NCI-H774 (cell line): Measurements from ENCODE around the gene RELN.

Experiments
- DNase-seq: peaks from one replicate; lab custom pipeline; 2025; lab: John Stamatoyannopoulos, UW

The RELN gene

GRCh38 chr7:103894656-103895596 is 94.5 kb downstream of the RELN start:
- DNase-seq, result no peak

DNA sequence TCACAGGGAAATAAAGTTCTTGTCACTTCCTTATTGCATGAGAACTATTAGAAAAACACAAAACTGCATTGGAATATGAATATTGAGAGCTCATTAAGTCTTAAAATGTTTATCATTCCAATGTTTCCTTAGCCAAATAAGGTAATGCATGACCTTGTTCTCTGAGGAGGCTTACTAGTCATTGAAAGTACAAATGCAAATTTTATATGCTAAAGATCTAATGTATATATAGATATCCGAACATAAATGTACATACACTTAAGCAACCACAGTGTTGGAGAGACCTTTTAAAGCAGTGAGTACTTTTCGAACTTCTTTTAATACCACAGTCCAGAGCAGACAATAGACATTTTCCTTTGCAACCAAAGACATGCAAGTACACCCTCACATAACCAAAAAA is 96.1 kb downstream of the RELN start:
- DNase-seq, result no peak

- DNase-seq, result no peak
Observed at GRCh38 chr7:103889451-103889850, 100.0 kb downstream of the RELN start.

DNA sequence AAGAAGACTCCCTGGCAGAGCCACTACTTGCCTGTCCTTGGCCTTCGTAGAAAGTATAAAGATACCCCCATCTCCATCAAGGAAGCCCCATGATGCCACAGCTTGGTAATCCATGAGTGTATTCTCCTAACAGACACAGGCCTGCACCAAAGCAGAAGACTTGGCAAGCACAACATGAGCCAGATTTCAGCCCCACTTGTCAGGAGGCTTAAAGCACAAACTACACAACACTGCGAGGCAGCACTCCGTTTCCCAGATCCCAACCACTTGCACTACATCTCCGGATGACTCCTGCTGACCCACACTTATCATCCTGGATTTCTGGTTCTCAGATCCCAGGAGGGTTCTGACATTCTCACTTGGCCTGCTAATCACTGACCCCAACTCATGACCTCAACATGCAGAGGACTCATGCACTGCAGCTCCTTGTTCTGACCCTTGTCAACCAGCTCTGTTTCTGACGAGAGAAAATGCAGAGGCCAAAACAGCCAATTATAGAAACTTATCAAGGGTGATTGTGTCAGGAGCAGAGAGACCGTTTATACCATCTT is 100.8 kb downstream of the RELN start:
- no peak for DNase-seq

GRCh38 chr7:103887853-103888602 is 101.4 kb downstream of the RELN start:
- no peak for DNase-seq

- no peak for DNase-seq
Observed at GRCh38 chr7:103887050-103887449, 102.4 kb downstream of the RELN start.

DNA sequence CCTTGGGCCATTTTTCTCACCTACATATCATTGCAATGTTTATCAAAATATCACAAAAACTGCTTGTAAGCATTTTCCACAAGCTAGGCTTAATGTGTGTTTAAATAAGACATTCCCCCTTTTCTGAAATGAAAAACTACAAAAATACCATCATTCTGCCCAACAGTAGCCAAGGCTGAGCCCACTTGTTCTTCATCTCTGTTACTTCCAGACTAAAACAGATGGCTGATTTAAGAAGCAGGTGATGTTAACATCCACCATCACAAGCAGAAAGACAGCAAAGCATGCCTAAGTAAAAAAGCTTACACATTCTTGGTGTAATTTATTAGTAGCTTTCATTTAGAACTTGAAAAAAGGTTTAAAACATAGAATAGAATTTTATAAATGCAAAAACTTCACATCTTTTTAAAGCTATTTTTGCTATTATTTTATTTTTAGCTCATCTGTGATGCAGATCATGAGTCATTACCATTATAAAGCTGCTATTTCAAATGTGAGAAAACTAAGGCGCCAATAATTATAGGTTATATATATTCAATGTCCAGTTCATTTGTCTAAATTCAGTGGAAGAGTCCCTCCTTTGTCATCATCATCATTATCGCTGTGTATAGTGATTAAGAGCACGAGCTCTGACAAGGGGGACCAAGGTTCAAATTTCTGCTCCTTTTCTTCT is 109.4 kb downstream of the RELN start:
- no peak for DNase-seq

DNA sequence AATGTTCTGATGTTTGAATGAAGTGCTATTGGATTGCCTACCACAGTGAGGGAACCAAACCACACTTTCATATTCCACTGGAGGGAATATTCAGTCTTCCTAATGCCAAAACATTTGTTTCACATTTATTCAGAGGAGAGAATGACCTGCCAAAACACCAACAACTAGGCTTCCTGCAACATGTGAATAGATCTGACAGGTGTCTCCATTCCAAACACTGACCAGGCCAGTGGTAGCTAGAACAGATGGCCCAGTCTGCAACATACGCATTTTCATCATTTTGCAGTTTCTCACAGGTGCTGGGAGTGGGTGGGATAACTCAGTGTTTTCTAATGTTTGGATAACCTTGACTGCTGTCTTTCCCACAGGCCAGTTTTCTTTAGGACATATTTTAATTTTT is 110.0 kb downstream of the RELN start:
- DNase-seq, result no peak

GRCh38 chr7:103877565-103877964 is 111.9 kb downstream of the RELN start:
- no peak for DNase-seq

DNA sequence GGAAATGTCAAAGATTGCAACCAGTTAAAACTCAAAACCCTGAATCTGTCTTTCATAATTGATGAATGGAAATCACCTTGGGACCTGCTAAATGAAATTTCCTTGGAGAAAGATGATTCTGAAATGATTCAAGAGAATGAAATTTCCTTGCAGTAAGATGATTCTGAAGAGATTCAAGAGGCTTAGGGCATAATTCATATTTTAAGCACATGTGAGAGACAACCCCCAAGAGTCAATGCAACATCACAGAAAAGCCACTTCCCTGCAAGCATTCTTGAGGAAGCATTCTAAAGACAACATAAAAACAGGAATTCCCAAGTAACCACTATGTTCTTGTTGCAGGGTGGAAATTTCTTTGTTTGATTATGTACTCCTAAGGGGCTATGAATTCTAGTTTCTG is 113.7 kb downstream of the RELN start:
- no peak for DNase-seq

DNA sequence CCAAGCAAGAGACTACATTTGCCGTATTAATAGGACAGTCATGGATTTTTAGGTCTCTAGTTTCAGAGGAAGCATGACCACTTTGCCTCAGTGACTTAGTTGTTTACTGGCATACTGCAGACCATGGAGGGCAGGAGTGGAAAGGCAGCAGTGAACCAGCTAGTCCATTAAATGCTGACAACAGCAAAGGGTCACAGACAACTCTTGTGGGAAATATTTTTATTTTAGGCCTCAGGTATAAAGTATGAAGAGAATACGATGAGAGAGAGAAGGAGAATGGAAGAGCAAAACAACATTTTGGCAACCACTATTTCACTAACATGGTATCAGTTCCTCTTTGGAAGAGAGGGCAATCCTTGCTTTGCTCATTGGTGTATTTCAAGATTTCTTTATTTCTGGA is 118.0 kb downstream of the RELN start:
- DNase-seq, result no peak

GRCh38 chr7:103870664-103871063 is 118.8 kb downstream of the RELN start:
- no peak for DNase-seq

DNA sequence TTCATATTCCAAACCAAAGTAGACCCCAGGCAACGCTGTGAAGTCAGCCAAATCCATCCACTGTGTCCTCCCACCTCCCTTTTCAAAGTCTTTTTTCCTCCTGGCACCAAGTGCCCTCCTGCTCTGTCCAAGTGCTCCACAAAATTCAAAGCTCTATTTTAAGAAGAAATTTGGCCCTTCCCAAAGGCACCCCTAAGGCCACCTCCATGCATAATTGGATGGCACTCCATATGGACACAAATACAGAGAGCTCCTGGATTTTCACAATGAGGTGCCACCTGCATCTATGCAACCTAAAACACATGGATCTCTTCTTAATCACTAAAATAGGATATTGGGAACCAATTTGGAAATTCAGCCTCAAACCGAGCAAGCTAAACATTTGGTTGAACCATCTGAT is 121.6 kb downstream of the RELN start:
- DNase-seq, result no peak

DNA sequence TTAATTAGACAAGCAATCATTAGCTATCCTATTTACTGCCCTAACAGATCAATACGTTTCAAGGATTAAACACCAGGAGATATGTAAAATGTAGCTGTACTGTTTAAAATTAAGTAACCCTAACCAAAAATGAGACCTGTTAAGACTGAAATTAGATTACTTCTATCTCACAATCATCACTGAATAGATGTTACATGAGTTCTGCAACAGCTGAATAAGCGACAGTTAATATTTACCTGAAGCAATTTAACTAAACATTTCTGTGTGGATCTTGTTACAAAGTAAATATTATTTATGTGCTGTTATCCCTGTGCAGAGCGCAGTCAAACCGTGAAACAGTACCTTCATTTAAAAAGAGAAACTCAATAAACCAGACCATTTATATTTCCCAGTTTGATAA is 122.5 kb downstream of the RELN start:
- peak; percentile 80 for DNase-seq

- DNase-seq, result no peak
Observed at GRCh38 chr7:103865442-103865841, 124.0 kb downstream of the RELN start.

DNA sequence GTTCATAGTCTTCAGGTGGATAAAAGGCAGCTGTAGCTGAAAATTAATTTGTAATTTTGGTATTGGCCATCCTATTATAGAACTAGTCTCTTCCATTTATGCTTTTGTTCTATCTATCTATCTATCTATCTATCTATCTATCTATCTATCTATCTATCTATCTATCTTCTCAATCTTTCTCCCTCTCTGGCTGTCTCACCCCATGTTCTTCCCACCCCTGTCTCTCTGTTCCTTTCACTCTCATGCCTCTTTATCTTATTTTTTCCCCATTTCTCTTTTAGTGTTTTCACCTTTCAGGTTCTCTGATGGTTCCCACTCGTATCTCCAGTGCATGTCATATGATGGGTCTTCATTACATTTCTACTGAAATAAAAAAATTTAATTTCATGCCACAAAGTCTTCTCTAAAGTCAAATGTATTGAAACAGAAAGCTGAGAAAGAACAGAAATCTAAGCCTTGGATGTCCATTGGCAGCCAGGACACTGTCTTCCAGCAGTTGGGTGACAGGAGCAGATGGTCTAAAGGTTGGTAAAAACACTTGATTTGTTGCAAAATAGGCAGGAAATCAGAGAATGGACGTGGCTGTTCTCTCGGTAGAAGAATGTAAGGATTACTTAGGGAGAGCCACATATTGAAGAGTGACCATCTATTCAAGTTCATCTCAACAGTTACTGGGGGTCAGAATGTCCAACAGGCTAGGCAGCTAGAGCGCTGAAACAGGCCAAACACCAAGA is 127.0 kb downstream of the RELN start:
- DNase-seq, result no peak

- DNase-seq, result no peak
Observed at GRCh38 chr7:103859709-103860108, 129.7 kb downstream of the RELN start.

GRCh38 chr7:103857435-103857834 is 132.0 kb downstream of the RELN start:
- peak; percentile 37 for DNase-seq

GRCh38 chr7:103856929-103857328 is 132.5 kb downstream of the RELN start:
- no peak for DNase-seq

GRCh38 chr7:103855671-103856070 is 133.8 kb downstream of the RELN start:
- DNase-seq, result no peak

GRCh38 chr7:103854611-103855010 is 134.8 kb downstream of the RELN start:
- no peak for DNase-seq

DNA sequence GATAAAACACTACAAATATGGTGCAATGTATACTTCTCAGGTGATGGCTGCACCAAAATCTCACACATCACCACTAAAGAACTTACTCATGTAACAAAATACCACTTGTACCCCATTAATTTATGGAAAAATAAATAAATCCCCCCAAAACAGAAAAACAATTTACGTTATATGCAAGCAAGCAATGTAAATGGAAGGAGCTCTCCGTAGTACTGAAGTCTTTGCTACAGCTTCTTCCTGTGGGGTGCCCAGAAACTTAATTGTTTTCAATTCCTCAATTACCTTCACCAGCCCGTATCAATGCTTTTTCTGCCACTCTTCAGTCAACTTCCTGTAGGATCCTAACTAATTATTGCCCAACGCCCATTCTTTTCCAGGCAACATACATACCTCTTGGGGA is 138.1 kb downstream of the RELN start:
- DNase-seq, result no peak
